Small intestine (tissue), 7 donors: ENCODE results near the gene MSI2. TPM values are rescaled to one million over a fixed set of nuclear protein-coding genes. Genes with fewer than 3 reads are reported as not detected.
"Not testable (repeated sequence)": the region's sequence is repeated elsewhere in the genome, so short reads cannot be mapped to it uniquely, and the experiment has no call there.

Experiments used
- DNase-seq, 2 donors: peaks; one replicate each; pipeline versions ENCODE4 v3.0.0 to v3.0.0-alpha.2; 2013
- FAIRE-seq: peaks from 2 replicates; lab custom pipeline; 2012; peaks lifted over from hg19 to GRCh38; lab: Jason Lieb, UNC
- H3K27ac ChIP-seq, 3 donors: one replicate each; pipeline ENCODE4 v1.5.1; 2013; ENCODE audit warnings: low read length in 2 of 3, mild to moderate bottlenecking in 2 of 3, control low read depth in 1 of 3, inconsistent platforms in 1 of 3, low read depth in 1 of 3, moderate library complexity in 1 of 3
- H3K27me3 ChIP-seq, 3 donors: one replicate each; pipeline ENCODE4 v1.6.1; 2013; ENCODE audit warnings: low read length in 3 of 3, inconsistent platforms in 1 of 3; ENCODE audit not compliant: control insufficient read depth in 3 of 3, insufficient read depth in 3 of 3
- H3K36me3 ChIP-seq, 3 donors: one replicate each; pipeline ENCODE4 v1.6.1; 2013; ENCODE audit warnings: low read length in 3 of 3, inconsistent platforms in 1 of 3, low read depth in 1 of 3, mild to moderate bottlenecking in 1 of 3, moderate library complexity in 1 of 3; ENCODE audit not compliant: control insufficient read depth in 3 of 3, insufficient read depth in 2 of 3
- H3K4me1 ChIP-seq, 3 donors: one replicate each; pipeline ENCODE4 v1.6.1; 2013; ENCODE audit warnings: low read length in 2 of 3, inconsistent platforms in 1 of 3, low read depth in 1 of 3, mild to moderate bottlenecking in 1 of 3, moderate library complexity in 1 of 3; ENCODE audit not compliant: control insufficient read depth in 3 of 3, insufficient read depth in 2 of 3
- H3K4me3 ChIP-seq, 3 donors: one replicate each; pipeline ENCODE4 v1.5.1; 2013; ENCODE audit warnings: low read length in 3 of 3, control low read depth in 1 of 3, inconsistent platforms in 1 of 3, low read depth in 1 of 3, mild to moderate bottlenecking in 1 of 3, moderate library complexity in 1 of 3
- H3K9me3 ChIP-seq, 2 donors: one replicate each; pipeline ENCODE4 v1.6.1; 2013; ENCODE audit warnings: low read depth in 1 of 2, low read length in 1 of 2; ENCODE audit not compliant: control insufficient read depth in 2 of 2, insufficient read depth in 1 of 2
- WGBS, 3 donors: extraction: QIAGEN DNeasy Blood & Tissue Kit; methylation state at CpG; one replicate each; pipeline ENCODE4 v1.1.7; 2013; 5-methylcytosine and 5-hydroxymethylcytosine counted together
- polyA plus RNA-seq, 4 donors: library from polyadenylated mRNA; stranded (reverse) in 3 of 4; unstranded in 1 of 4; fragments of 200-250 nt in 3 of 4; fragments of 120-200 nt in 1 of 4; gene quantifications; one replicate each; pipeline versions ENCODE4 v1.2.1 to v1.2.3, GENCODE V29; 2013
- donor health status: healthy with polysubstance abuse.
- donor health status: control.
- donor health status: control.
- donor health status: Bipolar disorder and iron deficiency.
- donor health status: healthy.

MSI2 gene
- polyA plus RNA-seq, 4 donors: 5.1 to 49.4 (median 12.6) TPM

GRCh38 chr17:57292091-57292490 lies 35.8 kb downstream of the MSI2 start:
- peaks cover 0 to 52% (median 2%) of the 10 kb centered on the region in 3 donors for H3K36me3 ChIP-seq
- H3K27ac ChIP-seq: no peak overlapping the region
- H3K27me3 ChIP-seq: no peaks in the 10 kb centered on the region
- DNase-seq (no peak), FAIRE-seq (no peak)
- no peak overlapping the region for H3K4me3 ChIP-seq
- peaks cover 0 to 3% (median 3%) of the 10 kb centered on the region in 3 donors for H3K4me1 ChIP-seq
- WGBS, 3 donors: 98 to 100% (median 99%) methylated on average over 5 of the region's 5 CpGs
- H3K9me3 ChIP-seq: no peaks in the 10 kb centered on the region

- Histone ChIP-seq H3K4me3 (no peak overlapping the region), H3K27ac (no peak overlapping the region), H3K27me3 (no peaks in the 10 kb centered on the region), H3K9me3 (peaks cover 0 to 1% of the 10 kb centered on the region in 2 donors), H3K36me3 (peaks cover 0 to 43% (median 5%) of the 10 kb centered on the region in 3 donors), H3K4me1 (peaks cover 0 to 3% (median 3%) of the 10 kb centered on the region in 3 donors)
- DNase-seq: peak in 1 of 2 donors; percentile 52
- 87 to 92% (median 91%) methylated on average over 10 of the region's 10 CpGs for WGBS, 3 donors
- FAIRE-seq: no peak
Measured at GRCh38 chr17:57293077-57293476, 36.8 kb downstream of the MSI2 start.

- FAIRE-seq (no peak), DNase-seq (no peak)
- H3K27ac ChIP-seq: no peak overlapping the region
- H3K36me3 ChIP-seq: peaks cover 0 to 38% (median 5%) of the 10 kb centered on the region in 3 donors
- H3K4me1 ChIP-seq: peaks cover 0 to 3% (median 3%) of the 10 kb centered on the region in 3 donors
- 83 to 85% (median 84%) methylated on average over 7 of the region's 7 CpGs for WGBS, 3 donors
- peaks cover 0 to 8% of the 10 kb centered on the region in 2 donors for H3K9me3 ChIP-seq
- no peaks in the 10 kb centered on the region for H3K27me3 ChIP-seq
- no peak overlapping the region for H3K4me3 ChIP-seq
Measured at GRCh38 chr17:57294101-57294500, 37.8 kb downstream of the MSI2 start.

- Histone ChIP-seq H3K27ac (no peak overlapping the region), H3K4me3 (no peak overlapping the region), H3K9me3 (peaks cover 0 to 10% of the 10 kb centered on the region in 2 donors), H3K4me1 (peaks cover 0 to 3% (median 3%) of the 10 kb centered on the region in 3 donors), H3K27me3 (no peaks in the 10 kb centered on the region), H3K36me3 (peaks cover 0 to 35% (median 5%) of the 10 kb centered on the region in 3 donors)
- no peak for DNase-seq
- FAIRE-seq: no peak
- 85 to 92% (median 88%) methylated on average over 10 of the region's 10 CpGs for WGBS, 3 donors
Measured at GRCh38 chr17:57294629-57295501, 38.5 kb downstream of the MSI2 start.

GRCh38 chr17:57295526-57296023 lies 39.3 kb downstream of the MSI2 start:
- Histone ChIP-seq H3K36me3 (peaks cover 0 to 36% (median 5%) of the 10 kb centered on the region in 3 donors), H3K27ac (no peak overlapping the region), H3K9me3 (peaks cover 0 to 11% of the 10 kb centered on the region in 2 donors), H3K4me3 (no peak overlapping the region), H3K4me1 (peaks cover 0 to 3% (median 3%) of the 10 kb centered on the region in 3 donors), H3K27me3 (no peaks in the 10 kb centered on the region)
- DNase-seq (no peak), FAIRE-seq (no peak)
- 71 to 82% (median 75%) methylated on average over 5 of the region's 5 CpGs for WGBS, 3 donors

GRCh38 chr17:57296231-57296630 lies 39.9 kb downstream of the MSI2 start:
- WGBS, 3 donors: 78 to 92% (median 89%) methylated on average over 4 of the region's 4 CpGs
- Histone ChIP-seq H3K4me1 (peaks cover 0 to 3% (median 3%) of the 10 kb centered on the region in 3 donors), H3K27me3 (no peaks in the 10 kb centered on the region), H3K4me3 (no peak overlapping the region), H3K27ac (no peak overlapping the region), H3K36me3 (peaks cover 0 to 32% (median 5%) of the 10 kb centered on the region in 3 donors), H3K9me3 (peaks cover 0 to 11% of the 10 kb centered on the region in 2 donors)
- DNase-seq (no peak), FAIRE-seq (no peak)

- H3K9me3 ChIP-seq: peaks cover 0 to 11% of the 10 kb centered on the region in 2 donors
- peaks cover 0 to 3% (median 3%) of the 10 kb centered on the region in 3 donors for H3K4me1 ChIP-seq
- no peaks in the 10 kb centered on the region for H3K27me3 ChIP-seq
- no peak for DNase-seq
- 96 to 97% (median 96%) methylated on average over 7 of the region's 7 CpGs for WGBS, 3 donors
- no peak overlapping the region for H3K27ac ChIP-seq
- no peak overlapping the region for H3K4me3 ChIP-seq
- no peak for FAIRE-seq
- peaks cover 0 to 24% (median 3%) of the 10 kb centered on the region in 3 donors for H3K36me3 ChIP-seq
Measured at GRCh38 chr17:57299176-57299575, 42.9 kb downstream of the MSI2 start.

GRCh38 chr17:57300592-57300991 lies 44.3 kb downstream of the MSI2 start:
- 93 to 95% (median 94%) methylated on average over 7 of the region's 7 CpGs for WGBS, 3 donors
- FAIRE-seq, H3K27me3 ChIP-seq, DNase-seq, H3K4me1 ChIP-seq, H3K4me3 ChIP-seq, H3K27ac ChIP-seq: not testable (repeated sequence)
- H3K9me3 ChIP-seq: peaks cover 0 to 11% of the 10 kb centered on the region in 2 donors
- peaks cover 0 to 27% (median 3%) of the 10 kb centered on the region in 3 donors for H3K36me3 ChIP-seq
